Measurements from ENCODE around the gene ENO1. TPM values are rescaled to one million over a fixed set of nuclear protein-coding genes. Genes with fewer than 3 reads are reported as not detected.
"Not testable (repeated sequence)": the region's sequence is repeated elsewhere in the genome, so short reads cannot be mapped to it uniquely, and the experiment has no call there.

ENO1 gene
- total RNA-seq, 1 donor from 2014 or later = 2,577 TPM

- no peak for DNase-seq (ENCODE audit: low read depth)
- TF ChIP-seq CTCF (conservative IDR thresholded peaks at IDR 0.05; ENCODE audit: low read depth, low read length) = no peak
- H3K4me3 ChIP-seq (ENCODE audit: low read depth, low read length) = no peak overlapping the region
Observed at GRCh38 chr1:8844501-8845006, 33.9 kb downstream of the ENO1 start.

DNA sequence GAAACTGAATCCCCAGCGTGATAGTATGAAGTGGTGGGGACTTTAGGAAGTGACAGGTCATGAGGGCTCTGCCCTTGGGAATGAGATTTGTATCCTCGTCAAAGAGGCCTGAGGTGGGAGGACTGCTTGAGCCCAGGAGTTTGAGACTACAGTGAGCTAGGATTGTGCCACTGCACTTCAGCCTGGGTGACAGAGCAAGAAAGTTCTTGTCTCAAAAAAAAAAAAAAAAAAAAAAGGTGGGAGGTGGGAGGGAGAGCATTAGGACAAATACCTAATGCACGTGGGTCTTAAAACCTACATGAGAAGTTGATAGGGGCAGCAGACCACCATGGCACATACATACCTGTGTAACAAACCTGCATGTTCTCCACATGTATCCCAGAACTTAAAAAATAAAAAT, 37.1 kb downstream of the ENO1 start:
- H3K4me3 ChIP-seq (ENCODE audit: low read depth, low read length) = no peak overlapping the region
- no peak for DNase-seq (ENCODE audit: low read depth)
- TF ChIP-seq CTCF (conservative IDR thresholded peaks at IDR 0.05; ENCODE audit: low read depth, low read length) = no peak

DNA sequence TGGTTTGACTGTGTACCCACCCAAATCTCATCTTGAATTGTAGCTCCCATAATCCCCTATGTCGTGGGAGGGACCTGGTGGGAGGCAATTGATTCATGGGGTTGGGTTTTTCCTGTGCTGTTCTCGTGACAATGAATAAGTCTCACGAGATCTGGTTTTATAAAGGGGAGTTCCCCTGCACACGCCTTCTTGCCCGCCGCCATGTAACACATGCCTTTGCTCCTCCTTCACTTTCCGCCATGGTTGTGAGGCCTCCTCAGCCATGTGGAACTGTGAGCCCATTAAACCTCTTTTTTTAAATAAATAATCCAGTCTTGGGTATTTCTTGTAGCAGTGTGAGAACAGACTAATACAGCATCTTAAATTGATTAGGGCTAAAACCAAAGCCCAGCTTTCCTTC, 38.5 kb downstream of the ENO1 start:
- H3K4me3 ChIP-seq (ENCODE audit: low read depth, low read length) = no peak overlapping the region
- TF ChIP-seq CTCF (conservative IDR thresholded peaks at IDR 0.05; ENCODE audit: low read depth, low read length) = no peak
- DNase-seq (ENCODE audit: low read depth) = no peak

- no peak for TF ChIP-seq CTCF (conservative IDR thresholded peaks at IDR 0.05; ENCODE audit: low read depth, low read length)
- DNase-seq (ENCODE audit: low read depth) = no peak
- no peak overlapping the region for H3K4me3 ChIP-seq (ENCODE audit: low read depth, low read length)
Observed at GRCh38 chr1:8835941-8836643, 42.4 kb downstream of the ENO1 start.

GRCh38 chr1:8831340-8831739, 47.1 kb downstream of the ENO1 start:
- DNase-seq (ENCODE audit: low read depth) = no peak
- H3K4me3 ChIP-seq (ENCODE audit: low read depth, low read length) = no peak overlapping the region
- peak; percentile 48 for TF ChIP-seq CTCF (conservative IDR thresholded peaks at IDR 0.05; ENCODE audit: low read depth, low read length)

GRCh38 chr1:8830732-8831131, 47.8 kb downstream of the ENO1 start:
- DNase-seq (ENCODE audit: low read depth); H3K4me3 ChIP-seq (ENCODE audit: low read depth, low read length): not testable (repeated sequence)

GRCh38 chr1:8825985-8826481, 52.5 kb downstream of the ENO1 start:
- TF ChIP-seq CTCF (conservative IDR thresholded peaks at IDR 0.05; ENCODE audit: low read depth, low read length) = no peak
- DNase-seq (ENCODE audit: low read depth) = no peak
- no peak overlapping the region for H3K4me3 ChIP-seq (ENCODE audit: low read depth, low read length)
